NCI-H2107 treated with DMSO at 0.1 percent for 48 hours (cell line): ENCODE data around the gene HOXA2.

Source experiments
- DNase-seq: peaks from one replicate; lab custom pipeline; 2025; ENCODE audit not compliant: unreplicated experiment; lab: John Stamatoyannopoulos, UW

The HOXA2 gene

GRCh38 chr7:27080844-27081436, 21.5 kb downstream of the HOXA2 start:
- no peak for DNase-seq

- no peak for DNase-seq
Measured at GRCh38 chr7:27079234-27079975, 23.1 kb downstream of the HOXA2 start.

- no peak for DNase-seq
Measured at GRCh38 chr7:27078616-27079233, 23.8 kb downstream of the HOXA2 start.

- DNase-seq: peak; percentile 63
Measured at GRCh38 chr7:27073076-27073475, 29.4 kb downstream of the HOXA2 start.

GRCh38 chr7:27071622-27072390, 30.7 kb downstream of the HOXA2 start:
- DNase-seq: peak; percentile 7

GRCh38 chr7:27068259-27068658, 34.2 kb downstream of the HOXA2 start:
- DNase-seq: no peak

- DNase-seq: no peak
Measured at GRCh38 chr7:27066148-27066547, 36.3 kb downstream of the HOXA2 start.

- DNase-seq: no peak
Measured at GRCh38 chr7:27065709-27066108, 36.8 kb downstream of the HOXA2 start.

- no peak for DNase-seq
Measured at GRCh38 chr7:27064661-27065060, 37.8 kb downstream of the HOXA2 start.

GRCh38 chr7:27064159-27064558, 38.3 kb downstream of the HOXA2 start:
- DNase-seq: no peak

GRCh38 chr7:27062946-27063345, 39.5 kb downstream of the HOXA2 start:
- DNase-seq: no peak

- DNase-seq: no peak
Measured at GRCh38 chr7:27053153-27053552, 49.3 kb downstream of the HOXA2 start.

- no peak for DNase-seq
Measured at GRCh38 chr7:27051451-27051850, 51.0 kb downstream of the HOXA2 start.
